ENCODE data around the gene ZNF37A.
"Not testable (repeated sequence)": the region's sequence is repeated elsewhere in the genome, so short reads cannot be mapped to it uniquely, and the experiment has no call there.

Gene ZNF37A

DNA sequence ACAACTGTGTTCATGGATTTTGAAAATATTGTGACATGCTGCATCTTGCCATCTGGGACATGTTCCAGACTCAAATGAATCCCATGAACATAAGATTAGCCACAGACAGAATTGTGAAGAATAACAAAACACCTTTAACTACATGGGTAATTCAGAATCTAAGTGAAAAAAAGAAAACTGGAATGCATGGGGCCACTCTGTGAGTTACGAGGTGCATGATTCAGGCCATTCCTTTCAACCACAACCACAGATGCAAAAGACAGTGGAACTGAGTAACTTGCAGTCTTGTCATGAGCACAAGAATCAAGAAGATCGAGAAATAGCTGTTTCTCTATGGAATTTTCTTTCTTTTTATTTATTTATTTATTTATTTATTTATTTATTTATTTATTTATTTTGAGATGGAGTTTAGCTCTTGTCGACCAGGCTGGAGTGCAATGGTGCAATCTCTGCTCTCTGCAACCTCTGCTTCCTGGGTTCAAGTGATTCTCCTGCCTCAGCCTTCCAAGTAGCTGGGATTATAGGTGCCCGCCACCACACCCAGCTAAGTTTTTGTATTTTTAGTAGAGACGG lies 56.8 kb downstream of the ZNF37A start:
- not testable (repeated sequence) for DNase-seq (ENCODE audit: low read depth)

DNA sequence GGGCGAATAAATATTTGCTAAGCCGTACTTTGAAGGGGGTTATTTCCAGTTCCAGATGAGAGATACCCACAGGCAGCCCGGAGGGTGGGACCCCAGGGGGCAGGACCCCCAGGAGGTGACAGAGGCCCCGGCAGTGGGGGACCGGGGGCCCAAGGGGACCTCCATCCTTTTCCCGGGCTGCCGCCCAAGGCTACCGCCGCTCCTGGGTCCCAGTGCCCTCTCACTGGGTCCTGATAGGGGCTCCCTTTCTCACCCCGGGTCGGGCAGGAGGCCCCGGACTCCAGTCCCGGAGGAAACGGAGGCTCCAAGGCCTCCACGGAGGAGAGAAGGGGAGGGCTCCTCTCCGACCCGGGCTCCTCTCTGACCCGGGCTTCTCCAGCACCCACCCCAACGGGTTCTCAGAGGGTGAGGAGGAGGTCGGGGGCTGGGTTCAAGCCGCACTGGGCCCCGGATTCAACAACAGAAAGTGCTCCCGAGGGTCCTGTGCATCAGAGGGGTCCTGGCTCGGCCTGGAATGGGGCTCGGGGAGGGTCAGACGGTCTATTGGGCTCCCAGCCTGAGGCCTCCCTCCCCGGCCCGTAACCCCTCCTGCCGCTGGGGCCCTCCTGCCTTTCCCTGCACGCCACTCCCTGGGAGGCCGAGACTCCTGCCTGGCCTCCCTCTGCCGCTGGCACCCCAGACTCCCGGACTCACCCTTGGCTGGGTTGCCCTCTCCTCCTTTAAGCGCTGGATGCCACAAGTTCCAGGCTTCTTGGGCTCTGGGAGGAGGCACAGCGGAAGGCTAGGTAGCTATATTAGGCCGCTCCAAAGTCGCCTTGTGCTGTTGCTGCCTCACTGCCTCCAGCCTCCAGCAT lies 62.5 kb downstream of the ZNF37A start:
- DNase-seq (ENCODE audit: low read depth): no peak

GRCh38 chr10:38157270-38157685 lies 63.1 kb downstream of the ZNF37A start:
- DNase-seq (ENCODE audit: low read depth): no peak

DNA sequence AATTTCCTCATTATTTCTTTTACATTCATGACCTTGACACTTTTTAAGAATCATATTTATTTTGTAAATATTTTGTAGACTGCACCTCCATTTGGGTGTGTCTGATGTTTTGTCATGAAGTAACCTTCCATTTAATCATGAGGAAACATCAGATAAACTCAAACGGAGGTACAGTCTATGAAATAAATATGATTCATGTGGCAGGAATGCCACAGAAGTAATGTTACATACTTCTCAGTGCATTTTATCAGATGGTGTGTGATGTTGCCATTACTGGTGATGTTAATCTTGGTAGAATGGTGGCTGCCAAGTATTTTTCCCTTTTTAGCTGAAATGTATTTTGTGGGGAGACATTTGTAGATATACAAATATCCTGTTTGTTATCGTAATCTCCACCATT lies 64.9 kb downstream of the ZNF37A start:
- DNase-seq (ENCODE audit: low read depth): no peak

DNA sequence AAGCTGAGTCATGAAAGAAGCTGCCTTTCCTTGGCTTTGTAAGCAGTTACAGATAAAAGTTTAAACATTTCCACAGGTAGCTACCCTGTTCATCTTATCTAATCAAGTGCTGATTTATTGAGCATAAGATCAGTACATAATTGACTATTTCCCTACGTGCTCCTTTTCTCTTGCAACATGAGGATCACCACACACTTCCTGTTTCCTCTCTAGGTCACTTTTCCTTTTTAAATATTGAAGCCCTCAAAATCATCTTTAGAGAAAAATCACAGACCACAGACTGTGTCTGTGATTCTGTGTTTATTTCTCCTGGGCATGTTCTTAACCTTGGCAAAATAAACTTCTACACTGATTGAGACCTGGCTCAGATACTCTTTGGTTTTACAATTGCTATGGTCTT lies 69.5 kb downstream of the ZNF37A start:
- no peak for DNase-seq (ENCODE audit: low read depth)

DNA sequence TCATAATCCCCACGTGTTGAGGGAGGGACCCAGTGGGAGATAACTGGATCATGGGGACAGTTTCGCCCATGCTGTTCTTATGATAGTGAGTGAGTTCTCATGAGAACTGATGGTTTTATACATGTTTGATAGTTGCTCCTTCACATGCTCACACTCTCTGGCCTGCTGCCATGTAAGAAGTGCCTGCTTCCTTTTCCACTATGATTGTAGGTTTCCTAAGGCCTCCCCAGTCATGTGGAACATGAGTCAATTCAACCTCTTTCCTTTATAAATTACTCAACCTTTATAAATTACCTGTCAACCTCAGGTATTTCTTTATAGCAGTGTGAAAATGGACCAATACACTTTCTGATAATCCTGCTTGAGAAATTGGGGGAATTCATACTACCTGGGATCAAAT lies 80.2 kb downstream of the ZNF37A start:
- no peak for DNase-seq (ENCODE audit: low read depth)

DNA sequence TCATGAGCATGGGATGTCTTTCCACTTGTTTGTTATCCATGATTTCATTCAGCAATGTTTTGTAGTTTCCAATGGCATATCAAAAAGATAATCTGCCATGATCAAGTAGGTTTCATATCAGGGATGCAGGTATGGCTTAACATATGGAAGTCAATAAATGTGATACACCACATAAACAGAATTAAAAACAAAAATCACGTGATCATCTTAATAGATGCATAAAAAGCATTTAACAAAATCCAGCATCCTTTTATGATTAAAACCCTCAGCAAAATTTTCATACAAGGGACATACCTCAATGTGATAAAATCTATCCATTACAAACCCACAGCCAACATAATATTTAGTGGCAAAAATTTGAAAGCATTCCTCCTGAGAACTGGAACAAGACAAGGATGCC lies 90.3 kb downstream of the ZNF37A start:
- DNase-seq (ENCODE audit: low read depth): no peak

All from fibroblast of gingiva (primary cell).